MV-4-11 (cell line): ENCODE data around the gene RAP1GDS1.
A peak's percentile ranks its signal among the peaks of the same experiment; 100 is the strongest.

ENCODE experiments used
- DNase-seq: peaks from one replicate; lab custom pipeline; 2025; lab: John Stamatoyannopoulos, UW

Gene RAP1GDS1, protein sequence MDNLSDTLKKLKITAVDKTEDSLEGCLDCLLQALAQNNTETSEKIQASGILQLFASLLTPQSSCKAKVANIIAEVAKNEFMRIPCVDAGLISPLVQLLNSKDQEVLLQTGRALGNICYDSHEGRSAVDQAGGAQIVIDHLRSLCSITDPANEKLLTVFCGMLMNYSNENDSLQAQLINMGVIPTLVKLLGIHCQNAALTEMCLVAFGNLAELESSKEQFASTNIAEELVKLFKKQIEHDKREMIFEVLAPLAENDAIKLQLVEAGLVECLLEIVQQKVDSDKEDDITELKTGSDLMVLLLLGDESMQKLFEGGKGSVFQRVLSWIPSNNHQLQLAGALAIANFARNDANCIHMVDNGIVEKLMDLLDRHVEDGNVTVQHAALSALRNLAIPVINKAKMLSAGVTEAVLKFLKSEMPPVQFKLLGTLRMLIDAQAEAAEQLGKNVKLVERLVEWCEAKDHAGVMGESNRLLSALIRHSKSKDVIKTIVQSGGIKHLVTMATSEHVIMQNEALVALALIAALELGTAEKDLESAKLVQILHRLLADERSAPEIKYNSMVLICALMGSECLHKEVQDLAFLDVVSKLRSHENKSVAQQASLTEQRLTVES

DNA sequence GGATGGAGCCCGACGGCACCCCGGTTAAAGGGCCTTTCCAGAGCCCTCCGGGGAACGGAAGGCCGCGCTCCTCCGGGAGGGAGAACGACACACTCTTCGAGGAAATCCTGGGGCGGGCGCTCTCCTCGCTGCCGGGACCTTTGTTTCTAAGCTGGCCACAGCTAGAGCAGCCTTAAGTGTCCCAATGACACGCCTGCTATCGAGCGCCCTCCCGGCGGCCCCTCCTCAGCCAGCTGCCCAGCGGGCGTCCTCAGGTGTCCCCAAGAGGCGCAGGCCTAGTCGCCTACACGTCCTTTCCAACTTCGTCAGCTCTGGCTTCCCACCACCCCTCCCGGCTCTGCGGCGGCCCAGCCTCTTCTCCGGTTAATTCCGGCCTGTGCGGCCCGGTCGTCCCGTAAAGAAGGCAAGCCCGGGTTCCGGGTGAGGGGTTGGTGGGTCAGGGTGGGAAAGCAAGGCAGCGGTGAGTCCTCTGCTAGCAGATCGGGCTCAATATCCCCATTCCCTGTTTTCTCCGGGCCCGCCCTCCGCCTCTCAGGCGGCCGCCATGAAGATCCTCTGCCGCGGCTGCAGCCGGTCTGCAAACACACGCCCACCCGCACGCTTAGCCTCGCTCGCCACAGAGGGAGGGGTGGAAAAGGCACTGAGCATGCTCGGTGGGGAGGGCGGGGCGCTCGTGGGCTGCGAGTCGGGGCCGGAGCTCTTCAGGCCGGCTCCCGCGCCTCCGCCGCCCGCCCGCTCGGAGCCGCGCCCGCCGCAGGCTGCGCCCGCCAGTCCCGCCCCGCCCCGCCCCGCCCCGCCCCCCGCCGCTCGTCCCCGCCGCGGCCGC, at the start of gene RAP1GDS1:
TSS of gene RAP1GDS1 (plus strand) at position 806 of the 826 bp plus-strand sequence. CDS start 182 bp downstream, outside the sequence.
- peak; percentile 89 for DNase-seq

DNA sequence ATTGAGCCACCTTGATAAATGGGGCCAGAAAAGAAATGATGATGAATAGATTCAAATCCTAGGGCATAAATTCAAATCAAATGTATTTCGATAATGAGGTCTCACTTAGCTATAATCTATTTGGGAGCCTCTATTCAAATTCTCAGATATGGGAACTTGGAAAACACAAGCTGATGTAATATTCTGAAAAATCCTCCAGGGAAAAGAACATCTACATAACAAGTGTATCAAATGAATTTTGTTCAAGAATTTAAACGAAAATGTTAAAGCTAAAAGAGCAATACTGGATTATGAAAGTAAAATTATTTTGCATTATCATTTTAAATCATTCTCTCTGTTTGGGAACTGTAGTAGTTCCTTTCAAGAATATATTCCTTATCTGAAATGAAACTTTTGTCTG, 38.9 kb upstream of the RAP1GDS1 start:
- no peak for DNase-seq

DNA sequence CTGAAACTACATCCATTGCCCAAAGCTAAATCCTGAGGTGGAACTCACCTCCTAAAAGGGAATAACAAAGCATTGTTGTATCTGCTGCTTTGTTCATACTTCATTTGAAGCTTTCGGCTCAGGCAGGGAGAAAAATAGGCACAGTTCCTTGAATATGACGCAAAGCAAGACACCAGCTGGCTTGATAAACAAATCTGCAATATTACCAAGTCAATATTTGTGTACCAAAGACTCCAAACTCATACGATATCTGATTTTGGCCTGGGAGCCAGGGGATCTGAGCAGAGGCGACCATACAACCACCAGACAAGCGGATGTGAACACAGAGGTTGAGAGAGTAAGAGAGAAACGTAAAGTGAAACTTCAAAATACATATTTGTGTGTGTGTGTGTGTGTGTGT, 34.8 kb upstream of the RAP1GDS1 start:
- DNase-seq: no peak

DNA sequence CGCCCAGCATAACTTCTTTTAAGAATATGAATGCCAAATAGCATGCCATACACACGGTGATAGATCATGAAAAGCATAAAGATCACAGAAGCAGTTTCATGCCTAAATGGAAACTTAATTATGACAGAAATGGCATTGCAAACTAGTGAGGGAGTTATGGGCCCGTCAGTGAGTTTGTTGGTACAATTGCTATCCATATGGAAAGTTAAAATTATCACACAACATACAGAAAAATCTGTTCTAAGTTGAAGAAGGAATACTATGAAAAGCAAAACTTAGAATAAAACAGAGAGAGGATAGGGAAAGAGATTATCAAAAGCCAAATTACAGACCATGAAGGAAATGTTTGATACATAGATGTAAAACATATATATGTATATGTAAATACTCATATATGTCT, 30.2 kb upstream of the RAP1GDS1 start:
- no peak for DNase-seq

DNA sequence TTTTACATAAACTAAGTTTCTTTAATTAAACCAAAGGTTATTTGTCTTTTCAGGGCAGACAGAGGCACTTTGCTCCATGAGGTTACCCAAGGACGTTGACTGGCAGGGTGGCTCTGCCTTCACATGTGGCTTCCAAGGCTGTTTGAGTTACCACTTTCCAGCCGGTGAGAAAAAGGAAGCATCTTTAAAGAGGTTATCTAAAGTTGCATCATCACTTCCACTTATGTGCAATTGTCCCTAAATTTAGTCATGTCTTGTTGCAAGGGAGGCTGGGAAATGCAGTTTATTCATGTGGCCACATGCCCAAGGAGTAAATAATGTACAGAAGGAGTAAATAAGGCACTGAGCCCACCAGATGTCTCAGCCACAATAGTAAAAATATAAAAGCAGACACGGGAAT, 29.0 kb upstream of the RAP1GDS1 start:
- peak; percentile 98 for DNase-seq

DNA sequence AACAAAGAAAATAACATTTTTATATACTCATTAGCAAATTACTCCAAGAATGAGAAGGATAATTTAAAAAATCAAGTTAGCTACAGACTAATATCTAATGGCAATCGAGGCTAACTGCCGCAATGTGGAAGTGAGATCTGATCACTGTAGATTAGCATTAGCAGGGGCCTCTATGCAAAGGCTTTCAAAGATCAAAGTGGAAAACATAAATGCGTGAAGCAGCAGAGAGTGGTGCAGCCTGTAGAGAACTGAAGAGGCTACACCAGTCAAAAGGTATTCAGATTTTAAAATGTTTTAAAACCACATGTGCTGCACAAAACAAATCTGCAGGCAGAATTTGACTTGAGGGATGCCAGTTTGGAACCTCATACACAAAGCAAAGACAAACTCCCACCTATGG, 24.0 kb upstream of the RAP1GDS1 start:
- DNase-seq: no peak

DNA sequence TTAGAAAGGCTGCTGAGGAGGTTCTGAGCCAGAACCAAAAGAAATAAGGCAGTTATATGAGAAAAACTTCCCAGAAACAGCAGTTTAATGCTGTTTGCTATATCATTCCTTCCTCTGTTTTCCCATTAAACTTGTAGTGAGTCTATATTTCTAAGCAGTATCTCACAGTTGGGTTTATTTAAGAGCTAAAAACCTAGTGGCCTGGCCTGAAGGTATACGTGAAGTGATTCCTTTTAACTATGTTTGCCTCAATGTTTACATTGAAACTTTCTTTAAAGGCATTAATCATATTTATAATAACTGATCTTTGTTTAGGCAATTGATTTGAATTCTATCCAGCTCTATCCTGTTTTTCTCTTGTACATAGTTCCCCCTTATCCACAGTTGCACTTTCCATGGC, 19.1 kb upstream of the RAP1GDS1 start:
- DNase-seq: no peak

DNA sequence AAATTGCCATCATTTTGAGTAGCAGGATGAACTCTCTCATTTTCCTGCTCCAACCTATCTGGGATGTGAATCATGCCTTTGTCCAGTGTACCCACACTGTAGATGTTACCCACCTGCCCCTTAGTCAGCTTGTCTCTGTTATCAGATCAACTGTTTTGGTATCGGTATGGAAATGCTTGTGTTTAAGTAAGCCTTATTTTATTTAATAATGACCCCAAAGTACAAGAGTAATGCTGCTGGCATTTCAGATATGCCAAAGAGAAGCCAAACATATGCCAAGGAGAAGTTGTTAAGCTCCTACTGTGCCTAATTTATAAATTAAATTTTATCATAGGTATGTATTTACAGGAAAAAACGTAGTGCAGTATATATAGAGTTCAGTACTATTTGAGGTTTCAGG, 18.6 kb upstream of the RAP1GDS1 start:
- no peak for DNase-seq

DNA sequence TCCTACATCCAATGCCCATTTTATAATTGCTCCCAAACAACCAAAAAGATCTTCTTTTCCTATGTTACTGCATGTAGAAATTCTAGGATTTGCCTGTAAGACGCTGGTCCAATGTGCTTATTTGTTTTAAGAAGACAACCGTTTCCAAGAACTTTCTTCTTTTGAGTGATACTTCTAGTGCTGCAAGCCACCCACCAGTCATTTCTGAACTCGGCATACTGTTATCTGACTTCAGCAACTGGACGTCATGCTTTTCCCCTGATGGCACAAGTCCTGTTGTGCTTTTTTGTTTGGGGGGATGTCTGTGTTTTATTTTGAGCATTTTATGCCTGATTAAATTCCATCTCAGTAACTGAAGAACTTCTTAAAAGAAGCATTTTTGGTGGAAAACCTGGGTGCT, 16.0 kb upstream of the RAP1GDS1 start:
- DNase-seq: no peak

DNA sequence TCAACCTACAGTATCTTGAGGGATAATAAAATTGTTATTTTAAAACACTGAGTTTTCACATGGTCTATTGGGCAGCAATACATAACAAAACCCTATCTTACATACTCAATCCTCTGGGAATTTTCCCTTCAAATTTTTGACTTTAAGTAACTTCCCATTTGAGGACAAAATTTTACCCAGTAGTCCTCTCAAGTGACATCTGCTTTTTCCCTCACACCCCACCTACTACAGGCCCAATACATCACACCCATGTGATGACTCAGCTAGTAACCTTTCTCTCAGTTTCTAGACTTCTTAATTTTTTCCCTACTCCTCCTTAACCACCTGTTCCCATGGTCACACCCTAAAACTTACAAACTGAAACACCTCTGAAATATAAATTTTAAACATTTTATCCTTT, 12.2 kb upstream of the RAP1GDS1 start:
- DNase-seq: no peak

DNA sequence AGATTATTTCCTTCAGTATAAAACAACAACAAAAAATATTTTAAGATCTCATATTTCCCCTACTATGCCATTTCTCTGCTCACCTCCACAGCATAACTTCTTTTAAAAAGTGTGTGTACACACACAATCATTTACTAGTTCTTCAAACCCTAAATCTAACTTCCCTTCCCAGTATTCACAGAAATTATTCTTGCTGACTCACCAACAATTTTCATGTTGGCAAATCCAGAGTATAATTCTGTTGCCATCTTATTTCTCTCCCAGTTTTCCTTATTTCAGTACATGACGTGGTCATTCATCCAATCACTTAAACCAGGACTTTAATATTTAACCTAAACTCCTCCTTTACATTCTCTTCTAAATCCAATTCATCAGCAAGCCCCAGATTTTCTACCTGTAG, 11.4 kb upstream of the RAP1GDS1 start:
- DNase-seq: no peak

DNA sequence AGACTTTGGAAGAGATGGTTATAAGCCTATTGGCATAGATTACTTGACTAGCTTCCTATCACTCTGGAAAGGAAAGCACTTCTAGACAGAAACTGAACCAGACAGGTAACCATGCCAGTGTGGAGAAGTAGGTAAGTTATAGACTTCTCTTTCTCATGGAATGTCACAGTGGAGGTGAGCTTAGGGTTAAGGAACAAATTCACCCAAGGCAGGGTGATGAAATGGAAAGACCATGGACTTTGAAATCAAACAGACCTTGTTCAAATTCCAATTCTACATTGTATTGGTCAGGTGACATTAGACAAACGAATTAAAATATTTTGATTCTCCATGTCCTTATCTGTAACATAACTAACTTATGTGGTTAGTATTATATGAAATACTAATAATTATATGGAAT, 7.7 kb upstream of the RAP1GDS1 start:
- DNase-seq: no peak

DNA sequence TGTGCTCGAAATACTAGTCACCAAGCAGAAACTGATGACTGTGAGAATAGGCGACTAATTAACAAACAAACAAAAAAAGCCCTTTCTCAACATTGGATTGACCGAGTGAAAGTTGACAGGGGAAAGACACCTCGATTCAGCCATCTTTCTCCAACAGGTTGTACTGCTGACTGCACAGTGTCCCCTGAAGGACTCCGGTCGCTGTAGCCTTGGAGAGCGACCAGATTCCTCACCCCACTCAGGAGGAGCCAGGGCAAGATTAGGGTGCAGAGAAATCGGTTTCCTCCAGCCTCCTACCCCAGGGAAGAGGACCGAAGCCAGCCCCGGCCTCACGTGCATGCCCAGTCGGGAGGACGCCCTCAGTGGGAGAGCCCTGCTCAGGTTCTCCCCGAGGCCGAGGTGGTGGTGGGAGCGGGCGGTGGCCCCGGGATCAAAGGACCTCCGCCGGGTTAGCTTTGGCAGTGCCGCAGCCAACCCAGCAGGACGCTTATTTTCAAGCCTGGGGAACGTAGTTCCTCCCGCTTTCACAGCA, 1.1 kb upstream of the RAP1GDS1 start:
- peak; percentile 42 for DNase-seq

DNA sequence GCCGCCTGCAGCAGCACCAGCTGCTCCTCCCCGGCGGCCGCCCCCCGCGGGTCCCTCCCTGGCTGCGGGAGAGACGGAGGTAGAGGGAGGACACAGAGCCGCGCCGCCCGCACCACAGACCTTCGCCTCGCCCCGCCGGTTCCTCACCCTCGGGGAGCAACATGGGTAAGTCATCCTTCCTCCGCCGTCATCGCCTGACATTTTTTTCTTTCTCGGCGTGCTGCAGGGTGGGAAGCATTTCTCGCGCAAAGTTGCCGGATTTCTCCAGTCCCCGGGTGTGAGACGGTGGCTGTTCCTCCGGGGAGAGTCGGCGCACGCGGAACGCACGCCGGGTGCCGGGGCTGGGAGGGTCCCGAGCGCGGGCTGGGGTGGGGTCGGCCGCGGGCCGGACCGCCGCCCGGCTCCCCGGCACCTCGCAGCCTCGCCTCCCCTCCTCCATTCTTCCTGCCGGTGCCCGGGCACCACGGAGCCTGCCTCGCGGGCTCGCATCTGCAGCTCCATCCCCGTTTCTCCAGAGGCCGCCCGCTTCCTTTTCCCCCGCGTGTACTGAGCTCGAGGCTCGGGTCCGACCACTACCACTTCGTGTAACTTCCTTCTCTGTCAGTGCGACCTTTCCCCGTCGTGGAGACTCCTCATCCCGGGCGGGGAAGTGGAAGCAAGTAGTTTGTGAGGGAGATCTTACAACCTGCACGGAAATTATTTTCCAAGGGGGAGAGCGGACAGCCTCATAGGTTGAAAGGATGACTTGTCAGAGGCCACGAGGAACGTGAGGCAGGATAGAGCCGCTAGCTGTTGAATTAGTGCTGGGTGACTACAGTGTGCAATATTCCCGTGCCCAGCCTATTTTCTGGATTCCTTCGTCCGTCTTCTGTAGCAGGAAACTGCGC, 464 bp downstream of the RAP1GDS1 start:
- DNase-seq: no peak

DNA sequence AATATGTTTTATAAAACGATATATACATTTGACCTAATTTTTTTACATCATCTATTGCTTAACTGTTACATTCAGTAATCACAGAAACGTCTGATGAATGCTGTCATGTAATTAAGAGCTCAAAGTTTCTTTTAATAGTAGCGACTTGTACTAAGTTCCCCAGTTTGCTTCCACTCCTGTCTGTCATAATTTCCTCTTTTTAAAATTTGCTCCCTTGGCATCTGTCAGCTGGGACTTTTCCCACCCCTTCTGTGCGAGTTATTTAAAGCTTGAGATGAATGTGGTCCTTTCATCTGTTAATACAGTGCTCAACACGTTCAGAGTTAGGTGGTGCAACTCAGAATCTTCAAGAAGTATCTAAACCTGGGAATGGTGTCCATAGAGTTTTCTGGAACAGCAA, 1.2 kb downstream of the RAP1GDS1 start:
- peak; percentile 67 for DNase-seq

DNA sequence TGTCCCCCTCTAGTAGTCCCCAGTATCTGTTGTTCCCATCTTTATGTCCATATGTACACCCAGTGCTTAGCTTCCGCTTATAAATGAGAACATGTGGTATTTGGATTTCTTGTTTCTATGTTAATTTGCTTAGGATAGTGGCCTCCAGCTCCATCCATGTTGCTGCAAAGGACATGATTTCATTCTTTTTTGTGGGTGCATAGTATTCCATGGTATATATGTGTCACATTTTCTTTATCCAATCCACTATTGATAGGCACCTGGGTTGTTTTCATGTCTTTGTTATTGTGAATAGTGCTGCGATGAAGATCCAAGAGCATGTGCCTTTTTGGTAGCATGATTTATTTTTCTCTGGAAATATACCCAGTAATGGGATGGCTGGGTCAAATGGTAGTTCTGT, 6.3 kb downstream of the RAP1GDS1 start:
- DNase-seq: no peak

DNA sequence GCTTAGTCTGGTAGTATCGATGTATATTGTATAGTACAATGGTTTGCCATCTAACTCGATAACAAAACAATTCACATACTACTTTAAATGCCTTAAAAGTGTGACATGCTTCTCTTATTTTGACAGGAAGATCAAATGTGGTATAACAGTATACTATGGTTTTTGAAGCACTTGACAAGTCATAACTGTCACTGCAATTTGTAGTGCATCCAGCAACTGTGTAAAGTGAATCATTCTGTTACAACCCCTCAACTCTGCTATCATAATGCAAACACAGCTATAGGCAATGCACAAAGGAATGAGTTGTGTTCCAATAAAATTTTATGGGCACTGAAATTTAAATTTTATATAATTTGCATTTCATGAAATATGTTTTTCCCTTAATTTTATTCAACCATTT, 14.0 kb downstream of the RAP1GDS1 start:
- DNase-seq: no peak

DNA sequence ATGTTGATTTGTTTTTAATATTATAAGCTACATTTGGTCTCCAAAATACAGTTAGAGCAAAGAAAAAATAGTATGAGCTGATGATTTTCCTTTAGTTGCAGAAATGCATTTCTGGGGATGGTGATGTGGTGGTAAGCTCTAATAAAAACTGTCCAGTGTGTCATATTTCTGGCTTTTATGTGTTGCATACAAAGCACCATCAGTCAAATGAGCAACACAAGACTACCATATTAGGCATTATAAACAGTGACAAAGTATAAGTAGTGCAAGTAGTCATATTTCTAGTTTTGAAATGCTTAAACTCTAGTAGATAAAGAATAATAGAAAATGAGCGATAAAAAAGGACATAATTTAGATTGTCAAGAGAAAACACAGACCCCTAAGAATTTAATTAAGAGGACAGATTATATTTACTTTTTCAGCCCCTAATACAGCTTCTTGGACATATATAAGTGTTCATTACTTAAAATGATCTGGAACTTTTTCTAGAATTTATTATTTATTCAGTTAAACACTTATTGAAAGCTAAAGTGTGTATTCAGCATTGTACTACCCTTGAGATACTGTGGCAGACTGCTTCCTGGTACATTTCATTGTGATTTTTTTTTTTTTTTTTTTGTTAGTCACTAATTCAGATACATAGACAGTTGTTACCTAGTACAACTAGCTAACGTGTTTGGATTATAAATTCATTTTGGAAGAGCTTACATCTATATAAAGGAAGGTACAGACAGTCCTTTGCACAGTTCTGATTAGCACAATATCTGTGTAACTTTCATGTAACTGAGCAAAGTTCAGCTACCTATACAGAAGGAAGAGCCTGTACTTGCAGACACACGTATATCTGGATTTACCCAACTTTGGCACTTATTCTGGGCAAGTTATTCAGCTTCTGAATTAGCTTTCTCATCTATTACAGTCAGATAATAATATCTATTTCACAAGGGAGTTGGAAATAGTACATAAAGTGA, 22.3 kb downstream of the RAP1GDS1 start:
- no peak for DNase-seq

DNA sequence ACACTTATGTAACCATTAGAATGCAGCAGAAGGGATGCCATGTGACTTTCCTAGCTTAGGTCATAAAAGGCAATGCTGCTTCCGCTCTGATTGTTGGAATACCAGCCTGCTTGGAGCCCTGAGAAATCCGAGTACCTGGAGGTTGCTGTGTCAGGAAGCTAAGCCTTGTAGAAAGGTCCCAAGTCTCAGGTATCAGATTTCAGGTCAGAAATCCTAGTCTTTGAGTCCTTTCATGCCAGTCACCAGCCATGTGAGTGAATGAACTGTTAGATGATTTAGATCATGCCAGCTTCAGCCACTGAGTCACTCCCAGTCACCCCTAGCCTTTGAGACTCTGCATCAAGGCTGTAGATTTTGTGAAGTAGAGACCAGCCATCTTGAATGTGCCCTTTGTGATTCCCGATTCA, 23.5 kb downstream of the RAP1GDS1 start:
- DNase-seq: no peak

DNA sequence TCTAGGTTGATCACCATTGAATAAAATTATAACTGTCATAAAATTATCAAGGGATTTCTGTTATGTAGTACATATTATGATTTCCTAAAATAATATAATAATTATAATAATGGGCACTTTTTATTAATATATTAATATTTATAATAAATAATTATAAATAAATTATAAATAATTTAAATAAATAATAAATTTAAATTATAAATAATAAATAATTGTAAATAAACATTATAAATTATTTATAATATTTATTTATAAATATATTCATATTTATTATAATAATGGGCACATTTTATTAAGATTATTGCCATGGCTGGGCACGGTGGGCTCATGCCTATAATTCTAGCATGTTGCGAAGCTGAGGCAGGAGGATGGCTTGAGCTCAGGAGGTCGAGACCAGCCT, 24.5 kb downstream of the RAP1GDS1 start:
- no peak for DNase-seq
